HCT116 (cell line): ENCODE data around the gene MAGI3.

Experiments
- CTCF ChIP-seq, 3 experiments: fragments of 200-600 bp in 1 of 3; sonication (generic) in 1 of 3; IDR thresholded peaks in 2 of 3; conservative IDR thresholded peaks in 1 of 3; 2 replicates each; pipeline ENCODE4 v1.5.1; 2012 to 2017; ENCODE audit warnings: low read depth in 2 of 3, low read length in 2 of 3, antibody characterized with exemption in 1 of 3, borderline replicate concordance in 1 of 3, control low read depth in 1 of 3, mild to moderate bottlenecking in 1 of 3, mixed read lengths in 1 of 3, mixed run types in 1 of 3, moderate library complexity in 1 of 3; ENCODE audit not compliant: insufficient read depth in 1 of 3
- EGR1 ChIP-seq: IDR thresholded peaks from 2 replicates; pipeline ENCODE4 v1.6.1; 2012; ENCODE audit warnings: low read depth
- MAX ChIP-seq: IDR thresholded peaks from 2 replicates; pipeline ENCODE4 v1.6.1; 2012
- POLR2A ChIP-seq: IDR thresholded peaks from 2 replicates; pipeline ENCODE4 v1.7.0; 2011; ENCODE audit warnings: borderline replicate concordance; ENCODE audit not compliant: insufficient read depth, insufficient read length; ENCODE audit errors: extremely low read depth
- ZNF274 ChIP-seq: fragments of 200-500 bp; sonication (Bioruptor generic); IDR thresholded peaks from 2 replicates; pipeline ENCODE4 v1.6.1; 2014; ENCODE audit warnings: mild to moderate bottlenecking, low read depth, low read length, inconsistent platforms

GRCh38 chr1:113394043-113394862, 3.9 kb downstream of the MAGI3 start:
- TF ChIP-seq MAX (no peak), EGR1 (no peak), CTCF (IDR thresholded peaks at IDR 0.05 in 2 of 3, conservative IDR thresholded peaks at IDR 0.05 in 1 of 3; ENCODE audit: borderline replicate concordance in 1 of 3, insufficient read depth in 1 of 3, low read depth in 2 of 3, low read length in 2 of 3) (no peak), POLR2A (no peak), ZNF274 (no peak)
